Measurements from ENCODE around the gene SLC9A9.

SLC9A9 gene

GRCh38 chr3:143412084-143412483 lies 436.2 kb downstream of the SLC9A9 start:
- DNase-seq (ENCODE audit: low read depth), result no peak

GRCh38 chr3:143410259-143410658 lies 438.0 kb downstream of the SLC9A9 start:
- no peak for DNase-seq (ENCODE audit: low read depth)

GRCh38 chr3:143408771-143409170 lies 439.5 kb downstream of the SLC9A9 start:
- no peak for DNase-seq (ENCODE audit: low read depth)

- no peak for DNase-seq (ENCODE audit: low read depth)
Measured at GRCh38 chr3:143402602-143403001, 445.7 kb downstream of the SLC9A9 start.

- DNase-seq (ENCODE audit: low read depth), result no peak
Measured at GRCh38 chr3:143396790-143397189, 451.5 kb downstream of the SLC9A9 start.

GRCh38 chr3:143389388-143389787 lies 458.9 kb downstream of the SLC9A9 start:
- DNase-seq (ENCODE audit: low read depth), result no peak

GRCh38 chr3:143387425-143387824 lies 460.8 kb downstream of the SLC9A9 start:
- no peak for DNase-seq (ENCODE audit: low read depth)

- no peak for DNase-seq (ENCODE audit: low read depth)
Measured at GRCh38 chr3:143384076-143384475, 464.2 kb downstream of the SLC9A9 start.

GRCh38 chr3:143383421-143383820 lies 464.8 kb downstream of the SLC9A9 start:
- DNase-seq (ENCODE audit: low read depth), result no peak

GRCh38 chr3:143382816-143383215 lies 465.5 kb downstream of the SLC9A9 start:
- DNase-seq (ENCODE audit: low read depth), result no peak

GRCh38 chr3:143380449-143380848 lies 467.8 kb downstream of the SLC9A9 start:
- DNase-seq (ENCODE audit: low read depth), result no peak

- DNase-seq (ENCODE audit: low read depth), result no peak
Measured at GRCh38 chr3:143375698-143376097, 472.6 kb downstream of the SLC9A9 start.

- DNase-seq (ENCODE audit: low read depth), result no peak
Measured at GRCh38 chr3:143367171-143367570, 481.1 kb downstream of the SLC9A9 start.

GRCh38 chr3:143366672-143367071 lies 481.6 kb downstream of the SLC9A9 start:
- no peak for DNase-seq (ENCODE audit: low read depth)

- no peak for DNase-seq (ENCODE audit: low read depth)
Measured at GRCh38 chr3:143363949-143364348, 484.3 kb downstream of the SLC9A9 start.

- no peak for DNase-seq (ENCODE audit: low read depth)
Measured at GRCh38 chr3:143363276-143363675, 485.0 kb downstream of the SLC9A9 start.

GRCh38 chr3:143362115-143362991 lies 485.9 kb downstream of the SLC9A9 start:
- DNase-seq (ENCODE audit: low read depth), result no peak

- DNase-seq (ENCODE audit: low read depth), result no peak
Measured at GRCh38 chr3:143361589-143361988, 486.7 kb downstream of the SLC9A9 start.

GRCh38 chr3:143360244-143360643 lies 488.0 kb downstream of the SLC9A9 start:
- DNase-seq (ENCODE audit: low read depth), result no peak

- DNase-seq (ENCODE audit: low read depth), result no peak
Measured at GRCh38 chr3:143358793-143359491, 489.3 kb downstream of the SLC9A9 start.

- DNase-seq (ENCODE audit: low read depth), result no peak
Measured at GRCh38 chr3:143358155-143358792, 490.0 kb downstream of the SLC9A9 start.

- no peak for DNase-seq (ENCODE audit: low read depth)
Measured at GRCh38 chr3:143357700-143358099, 490.6 kb downstream of the SLC9A9 start.

- DNase-seq (ENCODE audit: low read depth), result no peak
Measured at GRCh38 chr3:143356839-143357238, 491.4 kb downstream of the SLC9A9 start.

Data from stimulated activated CD8-positive, alpha-beta memory T cell treated with anti-CD3 and anti-CD28 coated beads, Interleukin-12 subunit alpha, Interleukin-12 subunit beta, amount 100 ng/mL, for 1 hour (primary cell).